Measurements from ENCODE around the gene TBRG1. TPM values are rescaled to one million over a fixed set of nuclear protein-coding genes. Genes with fewer than 3 reads are reported as not detected.

The TBRG1 gene
- total RNA-seq, 1 donor from 2014 or later = 20.7 TPM

- no peak overlapping the region for H3K27ac Mint-ChIP-seq
- Histone ChIP-seq H3K9me3 (ENCODE audit: low read depth) (no peaks in the 10 kb centered on the region), H3K27ac (no peak overlapping the region), H3K4me2 (no peak overlapping the region), H3K4me1 (no peaks in the 10 kb centered on the region), H4K20me1 (ENCODE audit: low read depth) (no peaks in the 10 kb centered on the region), H3K9ac (no peak overlapping the region), H3K27me3 (no peaks in the 10 kb centered on the region), H3K4me3 (no peak overlapping the region), H3F3A (ENCODE audit: low read depth) (no peaks in the 10 kb centered on the region), H3K79me2 (ENCODE audit: low read depth) (no peaks in the 10 kb centered on the region), H3K36me3 (no peaks in the 10 kb centered on the region), H2AFZ (replicated peaks) (no peak overlapping the region)
- TF ChIP-seq EZH2 (IDR thresholded peaks at IDR 0.05) (no peak), EZH2phosphoT487 (IDR thresholded peaks at IDR 0.05) (no peak), CTCF (IDR thresholded peaks at IDR 0.05) (no peak)
- no peak overlapping the region for H3K4me3 Mint-ChIP-seq
- H3K4me1 Mint-ChIP-seq = no peaks in the 10 kb centered on the region
- H3K27me3 Mint-ChIP-seq (ENCODE audit: insufficient read depth, low read depth) = no peaks in the 10 kb centered on the region
- DNase-seq (ENCODE audit: low spot score) = no peak
- H3K36me3 Mint-ChIP-seq = peaks cover 15% of the 10 kb centered on the region
- no peaks in the 10 kb centered on the region for H3K9me3 Mint-ChIP-seq
These were observed 13.3 kb downstream of the TBRG1 start for GRCh38 chr11:124635932-124636331.

- no peaks in the 10 kb centered on the region for H3K4me1 Mint-ChIP-seq
These were observed 15.8 kb downstream of the TBRG1 start for GRCh38 chr11:124638500-124638899.

GRCh38 chr11:124639186-124639585, 16.5 kb downstream of the TBRG1 start:
- H3K4me3 ChIP-seq = no peak overlapping the region
- Mint-ChIP-seq H3K4me1 (no peaks in the 10 kb centered on the region), H3K4me3 (no peak overlapping the region), H3K27me3 (ENCODE audit: insufficient read depth, low read depth) (no peaks in the 10 kb centered on the region), H3K36me3 (peaks cover 10% of the 10 kb centered on the region), H3K9me3 (no peaks in the 10 kb centered on the region), H3K27ac (no peak overlapping the region)
- no peak for TF ChIP-seq EZH2phosphoT487 (IDR thresholded peaks at IDR 0.05)
- no peak for TF ChIP-seq EZH2 (IDR thresholded peaks at IDR 0.05)
- no peak for TF ChIP-seq CTCF (IDR thresholded peaks at IDR 0.05)
- H3K9ac ChIP-seq = no peak overlapping the region
- no peaks in the 10 kb centered on the region for H3K27me3 ChIP-seq
- no peaks in the 10 kb centered on the region for H4K20me1 ChIP-seq (ENCODE audit: low read depth)
- H3K36me3 ChIP-seq = no peaks in the 10 kb centered on the region
- H3F3A ChIP-seq (ENCODE audit: low read depth) = no peaks in the 10 kb centered on the region
- H3K27ac ChIP-seq = no peak overlapping the region
- H3K4me2 ChIP-seq = no peak overlapping the region
- H3K4me1 ChIP-seq = no peaks in the 10 kb centered on the region
- no peak overlapping the region for H2AFZ ChIP-seq (replicated peaks)
- H3K79me2 ChIP-seq (ENCODE audit: low read depth) = no peaks in the 10 kb centered on the region
- H3K9me3 ChIP-seq (ENCODE audit: low read depth) = no peaks in the 10 kb centered on the region
- DNase-seq (ENCODE audit: low spot score) = no peak

More at GRCh38 chr11:124638500-124638899, 15.8 kb downstream of the TBRG1 start:
- Histone ChIP-seq H3K4me2 (no peak overlapping the region), H3K4me3 (no peak overlapping the region), H3F3A (ENCODE audit: low read depth) (no peaks in the 10 kb centered on the region), H3K9me3 (ENCODE audit: low read depth) (no peaks in the 10 kb centered on the region), H3K36me3 (no peaks in the 10 kb centered on the region), H2AFZ (replicated peaks) (no peak overlapping the region), H3K27me3 (no peaks in the 10 kb centered on the region), H3K79me2 (ENCODE audit: low read depth) (no peaks in the 10 kb centered on the region), H3K4me1 (no peaks in the 10 kb centered on the region), H3K27ac (no peak overlapping the region), H4K20me1 (ENCODE audit: low read depth) (no peaks in the 10 kb centered on the region), H3K9ac (no peak overlapping the region)
- no peaks in the 10 kb centered on the region for H3K27me3 Mint-ChIP-seq (ENCODE audit: insufficient read depth, low read depth)
- no peak for DNase-seq (ENCODE audit: low spot score)
- H3K27ac Mint-ChIP-seq = no peak overlapping the region
- TF ChIP-seq EZH2 (IDR thresholded peaks at IDR 0.05) (no peak), CTCF (IDR thresholded peaks at IDR 0.05) (no peak), EZH2phosphoT487 (IDR thresholded peaks at IDR 0.05) (no peak)
- H3K36me3 Mint-ChIP-seq = peaks cover 10% of the 10 kb centered on the region
- H3K9me3 Mint-ChIP-seq = no peaks in the 10 kb centered on the region
- no peak overlapping the region for H3K4me3 Mint-ChIP-seq

Measured in neural progenitor cell (in vitro differentiated cells).